Muscle of arm (tissue), 12 donors: Measurements from ENCODE around the gene MCF2L. TPM values are rescaled to one million over a fixed set of nuclear protein-coding genes. Genes with fewer than 3 reads are reported as not detected.

Source experiments
- DNase-seq: peaks from one replicate; pipeline ENCODE4 v3.0.0-alpha.2; 2013
- polyA plus RNA-seq, 12 donors: library from polyadenylated mRNA; unstranded; fragments of 120-200 nt; gene quantifications; one replicate each; pipeline ENCODE4 v1.2.1, GENCODE V29; 2013; ENCODE audit not compliant: insufficient read length in 12 of 12

Gene MCF2L
- polyA plus RNA-seq, 12 donors = 13.7 to 50.7 (median 22.0) TPM; not detected in 1

GRCh38 chr13:112962396-112962795 is 6.6 kb upstream of the MCF2L start:
- DNase-seq = no peak

- no peak for DNase-seq
Observed at GRCh38 chr13:112962911-112963625, 5.9 kb upstream of the MCF2L start.

GRCh38 chr13:112963641-112964040 is 5.4 kb upstream of the MCF2L start:
- no peak for DNase-seq

GRCh38 chr13:112964971-112965492 is 4.0 kb upstream of the MCF2L start:
- peak; percentile 56 for DNase-seq

- no peak for DNase-seq
Observed at GRCh38 chr13:112965573-112966115, 3.4 kb upstream of the MCF2L start.

GRCh38 chr13:112966776-112967175 is 2.2 kb upstream of the MCF2L start:
- DNase-seq = no peak

GRCh38 chr13:112967686-112968379 is 1.2 kb upstream of the MCF2L start:
- no peak for DNase-seq

- no peak for DNase-seq
Observed at GRCh38 chr13:112968380-112968909, 569 bp upstream of the MCF2L start.

- no peak for DNase-seq
Observed at GRCh38 chr13:112969692-112970338, 801 bp downstream of the MCF2L start.

- no peak for DNase-seq
Observed at GRCh38 chr13:112970552-112971287, 1.7 kb downstream of the MCF2L start.

- no peak for DNase-seq
Observed at GRCh38 chr13:112971288-112971643, 2.3 kb downstream of the MCF2L start.

GRCh38 chr13:112972258-112972657 is 3.2 kb downstream of the MCF2L start:
- no peak for DNase-seq

GRCh38 chr13:112972867-112973576 is 4.0 kb downstream of the MCF2L start:
- DNase-seq = no peak

GRCh38 chr13:112973577-112973951 is 4.5 kb downstream of the MCF2L start:
- no peak for DNase-seq

- no peak for DNase-seq
Observed at GRCh38 chr13:112974125-112974524, 5.1 kb downstream of the MCF2L start.

- DNase-seq = no peak
Observed at GRCh38 chr13:112974671-112975070, 5.7 kb downstream of the MCF2L start.

- no peak for DNase-seq
Observed at GRCh38 chr13:112975401-112975939, 6.5 kb downstream of the MCF2L start.

GRCh38 chr13:112976526-112976925 is 7.5 kb downstream of the MCF2L start:
- no peak for DNase-seq

GRCh38 chr13:112977091-112977490 is 8.1 kb downstream of the MCF2L start:
- no peak for DNase-seq

GRCh38 chr13:112977525-112977924 is 8.5 kb downstream of the MCF2L start:
- no peak for DNase-seq
